HepG2 (cell line): ENCODE results near the gene HAUS7. TPM values are rescaled to one million over a fixed set of nuclear protein-coding genes. Genes with fewer than 3 reads are reported as not detected.
A peak's percentile ranks its signal among the peaks of the same experiment; 100 is the strongest.

Experiments used
- ATF3 ChIP-seq: sonication (generic); formaldehyde crosslinking; IDR thresholded peaks from 2 replicates; pipeline ENCODE4 v1.4.0; 2020; ENCODE audit warnings: missing genetic modification reagents
- ESRRA ChIP-seq: sonication (generic); formaldehyde crosslinking; IDR thresholded peaks from 2 replicates; pipeline ENCODE4 v1.5.1; 2020; ENCODE audit warnings: mild to moderate bottlenecking, low read depth, missing genetic modification reagents
- GABPA ChIP-seq, 2 experiments: IDR thresholded peaks; 2 replicates each; pipeline ENCODE4 v1.6.1; 2011 to 2016; ENCODE audit warnings: low read depth in 2 of 2, low read length in 1 of 2, missing biosample characterization in 1 of 2, missing genetic modification characterization in 1 of 2
- HNF1B ChIP-seq: sonication (generic); formaldehyde crosslinking; IDR thresholded peaks from 2 replicates; pipeline ENCODE4 v1.5.1; 2020; ENCODE audit warnings: mild to moderate bottlenecking, moderate library complexity, missing genetic modification reagents
- HNRNPUL1 ChIP-seq: fragments of 200-400 bp; formaldehyde crosslinking; IDR thresholded peaks from 2 replicates; pipeline ENCODE4 v1.6.1; 2017; ENCODE audit warnings: low read depth, mild to moderate bottlenecking, low read length, moderate library complexity
- RCOR2 ChIP-seq: IDR thresholded peaks from 2 replicates; pipeline ENCODE4 v1.6.1; 2016; ENCODE audit warnings: missing biosample characterization, missing genetic modification reagents
- REPIN1 ChIP-seq: sonication (generic); formaldehyde crosslinking; IDR thresholded peaks from 2 replicates; pipeline ENCODE4 v1.8.0; 2022; ENCODE audit warnings: missing genetic modification reagents, low read depth, mild to moderate bottlenecking, borderline replicate concordance
- RORA ChIP-seq: sonication (generic); formaldehyde crosslinking; IDR thresholded peaks from 2 replicates; pipeline ENCODE4 v1.5.0; 2020; ENCODE audit warnings: mild to moderate bottlenecking, missing genetic modification reagents, moderate library complexity
- SIN3B ChIP-seq: fragments of 150-350 bp; IDR thresholded peaks from 2 replicates; pipeline ENCODE4 v1.6.1; 2014; ENCODE audit warnings: low read length
- SOX5 ChIP-seq: IDR thresholded peaks from 2 replicates; pipeline ENCODE4 v1.6.1; 2016; ENCODE audit warnings: borderline replicate concordance
- SP2 ChIP-seq: sonication (generic); formaldehyde crosslinking; IDR thresholded peaks from 2 replicates; pipeline ENCODE4 v1.5.1; 2020; ENCODE audit warnings: mild to moderate bottlenecking, missing genetic modification reagents
- ZFYVE20 ChIP-seq: sonication (generic); formaldehyde crosslinking; IDR thresholded peaks from 2 replicates; pipeline ENCODE4 v1.8.0; 2023; ENCODE audit warnings: low read depth, mild to moderate bottlenecking, moderate library complexity, missing genetic modification reagents, borderline replicate concordance
- ZNF451 ChIP-seq: sonication (generic); formaldehyde crosslinking; IDR thresholded peaks from 2 replicates; pipeline ENCODE4 v1.5.0; 2020; ENCODE audit warnings: mild to moderate bottlenecking, missing genetic modification reagents
- ZNF607 ChIP-seq: sonication (generic); formaldehyde crosslinking; IDR thresholded peaks from 2 replicates; pipeline ENCODE4 v1.5.1; 2020; ENCODE audit warnings: missing genetic modification reagents, mild to moderate bottlenecking, borderline replicate concordance
- ZNF709 ChIP-seq: sonication (generic); formaldehyde crosslinking; IDR thresholded peaks from 2 replicates; pipeline ENCODE4 v1.5.0; 2020; ENCODE audit warnings: mild to moderate bottlenecking, missing genetic modification reagents
- ZNF850 ChIP-seq: sonication (generic); formaldehyde crosslinking; conservative IDR thresholded peaks from 2 replicates; pipeline ENCODE4 v1.9.0; 2021; ENCODE audit warnings: mild to moderate bottlenecking, missing genetic modification reagents
- polyA plus RNA-seq, 8 experiments: library from polyadenylated mRNA; depleted of rRNA in 3 of 8; stranded (reverse) in 7 of 8; unstranded in 1 of 8; fragments of >200 nt; fragmentation: Illumina TruSeq in 4 of 8; extraction: Trizol in 4 of 8; gene quantifications; 2 replicates each; pipeline versions ENCODE4 v1.2.1 to v1.2.3, GENCODE V29; 2011 to 2016; ENCODE audit warnings: low read depth in 4 of 8, missing spikeins in 1 of 8, mixed read lengths in 1 of 8; ENCODE audit not compliant: insufficient read depth in 1 of 8
- total RNA-seq, 5 experiments: library from RNA; depleted of rRNA; stranded (reverse); fragments of >200 nt; fragmentation: Illumina TruSeq; extraction: Trizol; gene quantifications; 2 replicates each; pipeline ENCODE4 v1.2.3, GENCODE V29; 2016; ENCODE audit warnings: low read depth in 1 of 5
- TF ChIP-seq, protein P1 (sequence below), 2 experiments: fragments of 450-650 bp in 1 of 2; sonication (generic) in 1 of 2; formaldehyde crosslinking in 1 of 2; IDR thresholded peaks; 2 replicates each; pipeline versions ENCODE4 v1.6.1 to v1.8.0; 2016 to 2022; ENCODE audit warnings: antibody characterized with exemption in 1 of 2, mild to moderate bottlenecking in 1 of 2, missing genetic modification reagents in 1 of 2

HAUS7 gene
- total and polyA plus RNA-seq, 2 of the 13 experiments (the other 11 are each of a cell fraction or from before 2014, with no cell fraction given) = 10.9 to 42.4 TPM

- no peak for TF ChIP-seq ZFYVE20 (CRISPR knock-in tag)
- peak; percentile 68; the same call in 1 of the 2 replicates for TF ChIP-seq REPIN1 (CRISPR knock-in tag)
- TF ChIP-seq ZNF607 (CRISPR knock-in tag) = no peak
- TF ChIP-seq SOX5 (CRISPR knock-in tag) = peak; percentile 10; the same call in 1 of the 2 replicates
- TF ChIP-seq ATF3 (CRISPR knock-in tag) = no peak
- TF ChIP-seq SP2 = no peak
- TF ChIP-seq ZNF451 = no peak
- TF ChIP-seq, protein P1, sequence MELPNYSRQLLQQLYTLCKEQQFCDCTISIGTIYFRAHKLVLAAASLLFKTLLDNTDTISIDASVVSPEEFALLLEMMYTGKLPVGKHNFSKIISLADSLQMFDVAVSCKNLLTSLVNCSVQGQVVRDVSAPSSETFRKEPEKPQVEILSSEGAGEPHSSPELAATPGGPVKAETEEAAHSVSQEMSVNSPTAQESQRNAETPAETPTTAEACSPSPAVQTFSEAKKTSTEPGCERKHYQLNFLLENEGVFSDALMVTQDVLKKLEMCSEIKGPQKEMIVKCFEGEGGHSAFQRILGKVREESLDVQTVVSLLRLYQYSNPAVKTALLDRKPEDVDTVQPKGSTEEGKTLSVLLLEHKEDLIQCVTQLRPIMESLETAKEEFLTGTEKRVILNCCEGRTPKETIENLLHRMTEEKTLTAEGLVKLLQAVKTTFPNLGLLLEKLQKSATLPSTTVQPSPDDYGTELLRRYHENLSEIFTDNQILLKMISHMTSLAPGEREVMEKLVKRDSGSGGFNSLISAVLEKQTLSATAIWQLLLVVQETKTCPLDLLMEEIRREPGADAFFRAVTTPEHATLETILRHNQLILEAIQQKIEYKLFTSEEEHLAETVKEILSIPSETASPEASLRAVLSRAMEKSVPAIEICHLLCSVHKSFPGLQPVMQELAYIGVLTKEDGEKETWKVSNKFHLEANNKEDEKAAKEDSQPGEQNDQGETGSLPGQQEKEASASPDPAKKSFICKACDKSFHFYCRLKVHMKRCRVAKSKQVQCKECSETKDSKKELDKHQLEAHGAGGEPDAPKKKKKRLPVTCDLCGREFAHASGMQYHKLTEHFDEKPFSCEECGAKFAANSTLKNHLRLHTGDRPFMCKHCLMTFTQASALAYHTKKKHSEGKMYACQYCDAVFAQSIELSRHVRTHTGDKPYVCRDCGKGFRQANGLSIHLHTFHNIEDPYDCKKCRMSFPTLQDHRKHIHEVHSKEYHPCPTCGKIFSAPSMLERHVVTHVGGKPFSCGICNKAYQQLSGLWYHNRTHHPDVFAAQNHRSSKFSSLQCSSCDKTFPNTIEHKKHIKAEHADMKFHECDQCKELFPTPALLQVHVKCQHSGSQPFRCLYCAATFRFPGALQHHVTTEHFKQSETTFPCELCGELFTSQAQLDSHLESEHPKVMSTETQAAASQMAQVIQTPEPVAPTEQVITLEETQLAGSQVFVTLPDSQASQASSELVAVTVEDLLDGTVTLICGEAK (IDR thresholded peaks at IDR 0.05) = no peak
- TF ChIP-seq, protein P1 (CRISPR knock-in tag; IDR thresholded peaks at IDR 0.05) = no peak
- no peak for TF ChIP-seq ZNF850
- TF ChIP-seq RCOR2 (CRISPR knock-in tag) = no peak
- no peak for TF ChIP-seq HNRNPUL1
- TF ChIP-seq SIN3B = no peak
- no peak for TF ChIP-seq ZNF709 (CRISPR knock-in tag)
- peak; percentile 73 for TF ChIP-seq ESRRA
- TF ChIP-seq HNF1B (CRISPR knock-in tag) = 0 out of 2 replicates have a peak, but pooled peaks have one; percentile 42
- TF ChIP-seq GABPA (IDR thresholded peaks at IDR 0.05; ENCODE audit: low read depth, low read length) = no peak
- TF ChIP-seq GABPA (CRISPR knock-in tag; IDR thresholded peaks at IDR 0.05; ENCODE audit: low read depth) = no peak
- TF ChIP-seq RORA (CRISPR knock-in tag) = no peak
Measured at GRCh38 chrX:153409414-153410101, 60.8 kb downstream of the HAUS7 start (continued).
